Heart left ventricle (tissue), 16 donors: Measurements from ENCODE around the gene SETBP1. TPM values are rescaled to one million over a fixed set of nuclear protein-coding genes. Genes with fewer than 3 reads are reported as not detected.

Experiments used
- ATAC-seq, 4 donors: fragments of 200-7000 bp; cut with Tn5 transposase; one replicate each; pipeline ENCODE4 v1.9.1; 2020 to 2022; ENCODE audit warnings: moderate library complexity in 4 of 4, mild to moderate bottlenecking in 3 of 4, moderate number of reproducible peaks in 1 of 4
- DNase-seq, 5 donors: peaks; one replicate each; pipeline ENCODE4 v3.0.0-alpha.2; 2020
- H3K27ac ChIP-seq, 12 donors: fragments of 200-600 bp; sonication (generic) in 4 of 12; one replicate each; pipeline versions ENCODE4 v1.5.0 to v1.8.0; 2016 to 2022; ENCODE audit warnings: mild to moderate bottlenecking in 2 of 12
- H3K27me3 ChIP-seq, 9 donors: fragments of 200-600 bp; sonication (generic) in 2 of 9; one replicate each; pipeline versions ENCODE4 v1.5.1 to v1.8.0; 2016 to 2022; ENCODE audit warnings: mild to moderate bottlenecking in 3 of 9
- H3K36me3 ChIP-seq, 9 donors: fragments of 200-600 bp; sonication (generic) in 2 of 9; one replicate each; pipeline versions ENCODE4 v1.5.0 to v1.8.0; 2018 to 2022; ENCODE audit warnings: mild to moderate bottlenecking in 2 of 9
- H3K4me1 ChIP-seq, 12 donors: fragments of 200-600 bp; sonication (generic) in 4 of 12; one replicate each; pipeline versions ENCODE4 v1.5.0 to v1.8.0; 2016 to 2022; ENCODE audit warnings: mild to moderate bottlenecking in 3 of 12
- H3K4me3 ChIP-seq, 12 donors: fragments of 200-600 bp; sonication (generic) in 4 of 12; one replicate each; pipeline versions ENCODE4 v1.5.0 to v1.8.0; 2017 to 2022; ENCODE audit warnings: mild to moderate bottlenecking in 9 of 12, moderate library complexity in 4 of 12
- H3K9me3 ChIP-seq, 12 donors: fragments of 200-600 bp; sonication (generic) in 4 of 12; one replicate each; pipeline versions ENCODE4 v1.5.0 to v1.8.0; 2016 to 2022; ENCODE audit warnings: mild to moderate bottlenecking in 1 of 12
- CTCF ChIP-seq, 12 donors: fragments of 200-600 bp; sonication (generic) in 4 of 12; IDR thresholded peaks; one replicate each; pipeline versions ENCODE4 v1.5.0 to v1.8.0; 2018 to 2022; ENCODE audit warnings: antibody characterized with exemption in 12 of 12, mild to moderate bottlenecking in 5 of 12
- POLR2A ChIP-seq, 2 donors: fragments of 450-650 bp; IDR thresholded peaks; one replicate each; pipeline ENCODE4 v1.6.1; 2017; ENCODE audit warnings: antibody characterized with exemption in 2 of 2, mild to moderate bottlenecking in 2 of 2, moderate library complexity in 2 of 2
- WGBS, 4 donors: extraction: QIAGEN DNeasy Blood & Tissue Kit in 2 of 4; methylation state at CpG; one replicate each; pipeline versions ENCODE4 v1.1.5 to v1.1.7; 2013 to 2018; 5-methylcytosine and 5-hydroxymethylcytosine counted together
- intact Hi-C, 10 donors: fragments of 100-400 bp; cut with DNase I; formaldehyde crosslinking; loops; one replicate each; pipeline versions ENCODE4 v1.11.1 to v1.14.2; 2022
- polyA plus RNA-seq, 2 donors: library from polyadenylated mRNA; stranded (reverse); fragments of 200-250 nt; gene quantifications; one replicate each; pipeline ENCODE4 v1.2.3, GENCODE V29; 2013
- total RNA-seq, 9 donors: library from RNA; depleted of rRNA in 2 of 9; stranded (reverse); fragments of >200 nt in 2 of 9; fragmentation: NEBNext Ultra II Directional in 3 of 9; extraction: Animal tissue kit (Norgen Biotek cat#: 25700) in 3 of 9; gene quantifications; one replicate each; pipeline versions ENCODE4 v1.1.0 to v1.2.4, GENCODE V29; 2016 to 2023
- donor health status: ischemic (EF 13 %, LVEDD 7.1; RV severe dilation, severe dysfunction).
- donor health status: healthy with polysubstance abuse.
- donor health status: DM: no; HTN: yes; CAD: no.
- donor health status: DM: no; HTN: no; CAD: no.
- donor health status: ischemic (EF 25% LVEDD 6.9; RV normal size, moderate dysfunction).
- donor health status: ischemic (EF 25% LVEDD 5.7; RV mildly dilated, moderate dysfunction).
- donor health status: healthy.
- donor health status: DM: yes; HTN: yes; CAD: no.
- donor health status: ischemic (EF 35%, LVEDD 5.7; RV mildly dilated, moderate dysfunction).
- donor health status: nonischemic (EF 11% LVEDD 7.7; RV severe dilation, severe dysfunction).
- donor health status: DM: yes; HTN: yes; CAD: no.
- donor health status: PGD.
- donor health status: ischemic (EF 29% LVEDD 5.4; RV normal size, mild dysfunction).
- donor health status: nonischemic (EF 23%, LVEDD 6.1; RV moderate dilation, normal function).

The SETBP1 gene
- total and polyA plus RNA-seq, 11 donors, result 1.2 to 10.6 (median 5.5) TPM

- no peaks in the 10 kb centered on the region for H3K36me3 ChIP-seq
- TF ChIP-seq POLR2A (IDR thresholded peaks at IDR 0.05) (no peak), CTCF (IDR thresholded peaks at IDR 0.05) (no peak)
- peaks cover 0 to 57% (median 21%) of the 10 kb centered on the region in 12 donors for H3K4me1 ChIP-seq
- ATAC-seq (no peak), DNase-seq (no peak)
- H3K27ac ChIP-seq, result no peak overlapping the region
- no peaks in the 10 kb centered on the region for H3K9me3 ChIP-seq
- 81 to 94% (median 87%) methylated on average over 1 of the region's 1 CpG for WGBS, 4 donors
- H3K27me3 ChIP-seq, result no peaks in the 10 kb centered on the region
- intact Hi-C loops, result loop anchor here in 1 of 10 donors (10.0 kb wide), 1 partner anchor 69 kb away; no protein-coding TSS in a partner anchor
- H3K4me3 ChIP-seq, result no peak overlapping the region
These were observed 93.0 kb downstream of the SETBP1 start for GRCh38 chr18:44773640-44774155.

GRCh38 chr18:44774191-44774590 is 93.5 kb downstream of the SETBP1 start:
- Histone ChIP-seq H3K36me3 (no peaks in the 10 kb centered on the region), H3K27ac (no peak overlapping the region), H3K9me3 (no peaks in the 10 kb centered on the region), H3K4me3 (no peak overlapping the region), H3K4me1 (peaks cover 0 to 58% (median 21%) of the 10 kb centered on the region in 12 donors), H3K27me3 (no peaks in the 10 kb centered on the region)
- ATAC-seq (no peak), DNase-seq (no peak)
- WGBS, 4 donors, result 56 to 81% (median 69%) methylated on average over 3 of the region's 3 CpGs
- TF ChIP-seq CTCF (IDR thresholded peaks at IDR 0.05) (no peak), POLR2A (IDR thresholded peaks at IDR 0.05) (no peak)
- intact Hi-C loops, result loop anchor here in 1 of 10 donors (10.0 kb wide), 1 partner anchor 69 kb away; no protein-coding TSS in a partner anchor

- peaks cover 0 to 5% (median 0%) of the 10 kb centered on the region in 9 donors for H3K27me3 ChIP-seq
- 76 to 81% (median 77%) methylated on average over 10 of the region's 10 CpGs for WGBS, 4 donors
- H3K4me3 ChIP-seq, result no peak overlapping the region
- TF ChIP-seq CTCF (IDR thresholded peaks at IDR 0.05), result no peak
- no peak for TF ChIP-seq POLR2A (IDR thresholded peaks at IDR 0.05)
- peaks cover 0 to 54% (median 16%) of the 10 kb centered on the region in 12 donors for H3K4me1 ChIP-seq
- H3K27ac ChIP-seq, result peak overlapping the region in 10 of 12 donors; percentile 0 to 69 (median 36)
- ATAC-seq, result peak; percentile 28 to 49 (median 44)
- intact Hi-C loops, result loop anchor here in 2 of 10 donors (5.0 to 10.0 kb wide), 3 partner anchors 45 to 95 kb away; partner anchors contain the start of gene SETBP1 (in 1 of the 2)
- no peaks in the 10 kb centered on the region for H3K9me3 ChIP-seq
- no peaks in the 10 kb centered on the region for H3K36me3 ChIP-seq
- DNase-seq, result peak in 2 of 5 donors; percentile 31 to 48
These were observed 96.9 kb downstream of the SETBP1 start for GRCh38 chr18:44777457-44778192.

- no peak for DNase-seq
- peak overlapping the region in 3 of 12 donors; percentile 44 to 69 (median 62) for H3K27ac ChIP-seq
- intact Hi-C loops, result loop anchor here in 2 of 10 donors (5.0 to 10.0 kb wide), 3 partner anchors 44 to 96 kb away; partner anchors contain the start of gene SETBP1 (in 1 of the 2)
- no peaks in the 10 kb centered on the region for H3K9me3 ChIP-seq
- peaks cover 0 to 5% (median 0%) of the 10 kb centered on the region in 9 donors for H3K27me3 ChIP-seq
- no peak for ATAC-seq
- WGBS, 4 donors, result 74 to 87% (median 76%) methylated on average over 5 to 6 of the region's 6 CpGs
- no peaks in the 10 kb centered on the region for H3K36me3 ChIP-seq
- no peak for TF ChIP-seq CTCF (IDR thresholded peaks at IDR 0.05)
- TF ChIP-seq POLR2A (IDR thresholded peaks at IDR 0.05), result no peak
- no peak overlapping the region for H3K4me3 ChIP-seq
- H3K4me1 ChIP-seq, result peaks cover 0 to 53% (median 21%) of the 10 kb centered on the region in 12 donors
These were observed 98.1 kb downstream of the SETBP1 start for GRCh38 chr18:44778788-44779187.
